ENCODE results near the gene CD79A. TPM values are rescaled to one million over a fixed set of nuclear protein-coding genes. Genes with fewer than 3 reads are reported as not detected.

The CD79A gene
- total RNA-seq, 1 experiment from 2014 or later = 0.82 TPM

GRCh38 chr19:41894350-41894749, 17.3 kb downstream of the CD79A start:
- ChIA-PET CTCF (no interaction called here), POLR2A (no interaction called here)

GRCh38 chr19:41895745-41896580, 18.9 kb downstream of the CD79A start:
- DNase-seq = no peak
- H3K27me3 Mint-ChIP-seq (ENCODE audit: insufficient read depth, unreplicated experiment) = no peaks in the 10 kb centered on the region
- H3K4me3 ChIP-seq (ENCODE audit: low read depth, low read length) = no peak overlapping the region
- peak; percentile 43 to 62 for TF ChIP-seq CTCF (IDR thresholded peaks at IDR 0.05; ENCODE audit: insufficient read depth in 1 of 2, low read depth in 1 of 2, low read length in 1 of 2, severe bottlenecking in 1 of 2, unreplicated experiment in 1 of 2)
- H3K36me3 Mint-ChIP-seq (ENCODE audit: insufficient read depth, unreplicated experiment) = peaks cover 36% of the 10 kb centered on the region
- intact Hi-C loops (cut with micrococcal nuclease; ENCODE audit: unreplicated experiment) = no loop called here
- H3K4me1 ChIP-seq = peaks cover 5% of the 10 kb centered on the region; the same call in 1 of the 2 replicates
- H3K27me3 ChIP-seq (replicated peaks; ENCODE audit: control insufficient read depth, insufficient read depth, low read length) = no peaks in the 10 kb centered on the region
- no peak overlapping the region for H3K4me3 Mint-ChIP-seq (ENCODE audit: unreplicated experiment)
- no peaks in the 10 kb centered on the region for H3K9me3 ChIP-seq
- ChIA-PET CTCF (no interaction called here), POLR2A (no interaction called here)
- peaks cover 2% of the 10 kb centered on the region; the same call in 1 of the 2 replicates for H3K36me3 ChIP-seq (ENCODE audit: control insufficient read depth, insufficient read depth, low read length)
- no peak overlapping the region for H3K27ac Mint-ChIP-seq (ENCODE audit: unreplicated experiment)
- H3K9me3 Mint-ChIP-seq (ENCODE audit: unreplicated experiment) = no peaks in the 10 kb centered on the region
- BruUV-seq (replicated peaks) = no TSS peak
- H3K4me1 Mint-ChIP-seq (ENCODE audit: low read depth, unreplicated experiment) = peaks cover 7% of the 10 kb centered on the region

More at GRCh38 chr19:41894350-41894749, 17.3 kb downstream of the CD79A start:
- Histone ChIP-seq H3K36me3 (ENCODE audit: control insufficient read depth, insufficient read depth, low read length) (peaks cover 2% of the 10 kb centered on the region; the same call in 1 of the 2 replicates), H3K27me3 (replicated peaks; ENCODE audit: control insufficient read depth, insufficient read depth, low read length) (no peaks in the 10 kb centered on the region), H3K4me3 (ENCODE audit: low read depth, low read length) (no peak overlapping the region), H3K4me1 (peaks cover 5% of the 10 kb centered on the region; the same call in 1 of the 2 replicates), H3K9me3 (no peaks in the 10 kb centered on the region)
- intact Hi-C loops (cut with micrococcal nuclease; ENCODE audit: unreplicated experiment) = no loop called here
- peaks cover 7% of the 10 kb centered on the region for H3K4me1 Mint-ChIP-seq (ENCODE audit: low read depth, unreplicated experiment)
- TF ChIP-seq CTCF (IDR thresholded peaks at IDR 0.05; ENCODE audit: insufficient read depth in 1 of 2, low read depth in 1 of 2, low read length in 1 of 2, severe bottlenecking in 1 of 2, unreplicated experiment in 1 of 2) = no peak
- H3K9me3 Mint-ChIP-seq (ENCODE audit: unreplicated experiment) = no peaks in the 10 kb centered on the region
- no TSS peak for BruUV-seq (replicated peaks)
- no peak for DNase-seq
- peaks cover 35% of the 10 kb centered on the region for H3K36me3 Mint-ChIP-seq (ENCODE audit: insufficient read depth, unreplicated experiment)
- H3K4me3 Mint-ChIP-seq (ENCODE audit: unreplicated experiment) = no peak overlapping the region
- no peak overlapping the region for H3K27ac Mint-ChIP-seq (ENCODE audit: unreplicated experiment)
- no peaks in the 10 kb centered on the region for H3K27me3 Mint-ChIP-seq (ENCODE audit: insufficient read depth, unreplicated experiment)

GRCh38 chr19:41896581-41896942, 19.5 kb downstream of the CD79A start:
- H3K4me3 Mint-ChIP-seq (ENCODE audit: unreplicated experiment) = no peak overlapping the region
- Histone ChIP-seq H3K4me1 (peaks cover 5% of the 10 kb centered on the region; the same call in 1 of the 2 replicates), H3K36me3 (ENCODE audit: control insufficient read depth, insufficient read depth, low read length) (peaks cover 2% of the 10 kb centered on the region; the same call in 1 of the 2 replicates), H3K9me3 (no peaks in the 10 kb centered on the region), H3K27me3 (replicated peaks; ENCODE audit: control insufficient read depth, insufficient read depth, low read length) (no peaks in the 10 kb centered on the region), H3K4me3 (ENCODE audit: low read depth, low read length) (no peak overlapping the region)
- ChIA-PET CTCF (no interaction called here), POLR2A (no interaction called here)
- intact Hi-C loops (cut with micrococcal nuclease; ENCODE audit: unreplicated experiment) = no loop called here
- TF ChIP-seq CTCF (IDR thresholded peaks at IDR 0.05; ENCODE audit: insufficient read depth in 1 of 2, low read depth in 1 of 2, low read length in 1 of 2, severe bottlenecking in 1 of 2, unreplicated experiment in 1 of 2) = no peak
- H3K27ac Mint-ChIP-seq (ENCODE audit: unreplicated experiment) = no peak overlapping the region
- H3K9me3 Mint-ChIP-seq (ENCODE audit: unreplicated experiment) = no peaks in the 10 kb centered on the region
- no TSS peak for BruUV-seq (replicated peaks)
- peaks cover 7% of the 10 kb centered on the region for H3K4me1 Mint-ChIP-seq (ENCODE audit: low read depth, unreplicated experiment)
- DNase-seq = no peak
- H3K36me3 Mint-ChIP-seq (ENCODE audit: insufficient read depth, unreplicated experiment) = peaks cover 35% of the 10 kb centered on the region
- H3K27me3 Mint-ChIP-seq (ENCODE audit: insufficient read depth, unreplicated experiment) = no peaks in the 10 kb centered on the region
